Activated B cell treated with CpG ODN at 0.5 μM for 24 hours (primary cell): Measurements from ENCODE around the gene MYH3. TPM values are rescaled to one million over a fixed set of nuclear protein-coding genes. Genes with fewer than 3 reads are reported as not detected.
"Not testable (repeated sequence)": the region's sequence is repeated elsewhere in the genome, so short reads cannot be mapped to it uniquely, and the experiment has no call there.

Source experiments
- ATAC-seq: fragments of 200-7000 bp; cut with Tn5 transposase; one replicate; pipeline ENCODE4 v1.10.0; 2021; ENCODE audit warnings: low read depth, mild to moderate bottlenecking, moderate library complexity
- CTCF ChIA-PET: fragments of 350-600 bp; sonication (Branson Sonifier 250); formaldehyde crosslinking; loops from one replicate; lab custom pipeline; 2021; ENCODE audit warnings: antibody characterized with exemption; lab: Charles Lee
- POLR2A ChIA-PET: fragments of 350-600 bp; sonication (Branson Sonifier 250); formaldehyde crosslinking; loops from one replicate; lab custom pipeline; 2021; ENCODE audit warnings: antibody characterized with exemption; lab: Charles Lee
- DNase-seq: peaks from one replicate; pipeline ENCODE4 v3.0.0; 2022
- H3K27ac Mint-ChIP-seq: one replicate; pipeline ENCODE4 v1.8.0; 2020; ENCODE audit warnings: mixed read lengths
- H3K27me3 Mint-ChIP-seq: one replicate; pipeline ENCODE4 v1.8.0; 2021; ENCODE audit warnings: mixed read lengths
- H3K36me3 Mint-ChIP-seq: one replicate; pipeline ENCODE4 v1.8.0; 2021; ENCODE audit warnings: low read depth, mixed read lengths
- H3K4me1 Mint-ChIP-seq: one replicate; pipeline ENCODE4 v1.8.0; 2021; ENCODE audit warnings: mixed read lengths
- H3K4me3 Mint-ChIP-seq: one replicate; pipeline ENCODE4 v1.8.0; 2020; ENCODE audit warnings: mild to moderate bottlenecking, mixed read lengths
- H3K9me3 Mint-ChIP-seq: one replicate; pipeline ENCODE4 v1.8.0; 2020; ENCODE audit warnings: mixed read lengths
- intact Hi-C: fragments of 100-400 bp; cut with micrococcal nuclease; formaldehyde crosslinking; loops from one replicate; pipeline ENCODE4 v1.15.1; 2024
- total RNA-seq: library from RNA; stranded (reverse); gene quantifications from 2 replicates; pipeline ENCODE4 v1.2.3, GENCODE V29; 2022
- TF ChIP-seq, protein P1 (sequence below): fragments of 200-600 bp; IDR thresholded peaks from one replicate; pipeline ENCODE4 v1.8.0; 2022; ENCODE audit warnings: antibody characterized with exemption, mild to moderate bottlenecking

MYH3 gene
- total RNA-seq, 1 donor from 2014 or later: 5.9 TPM

DNA sequence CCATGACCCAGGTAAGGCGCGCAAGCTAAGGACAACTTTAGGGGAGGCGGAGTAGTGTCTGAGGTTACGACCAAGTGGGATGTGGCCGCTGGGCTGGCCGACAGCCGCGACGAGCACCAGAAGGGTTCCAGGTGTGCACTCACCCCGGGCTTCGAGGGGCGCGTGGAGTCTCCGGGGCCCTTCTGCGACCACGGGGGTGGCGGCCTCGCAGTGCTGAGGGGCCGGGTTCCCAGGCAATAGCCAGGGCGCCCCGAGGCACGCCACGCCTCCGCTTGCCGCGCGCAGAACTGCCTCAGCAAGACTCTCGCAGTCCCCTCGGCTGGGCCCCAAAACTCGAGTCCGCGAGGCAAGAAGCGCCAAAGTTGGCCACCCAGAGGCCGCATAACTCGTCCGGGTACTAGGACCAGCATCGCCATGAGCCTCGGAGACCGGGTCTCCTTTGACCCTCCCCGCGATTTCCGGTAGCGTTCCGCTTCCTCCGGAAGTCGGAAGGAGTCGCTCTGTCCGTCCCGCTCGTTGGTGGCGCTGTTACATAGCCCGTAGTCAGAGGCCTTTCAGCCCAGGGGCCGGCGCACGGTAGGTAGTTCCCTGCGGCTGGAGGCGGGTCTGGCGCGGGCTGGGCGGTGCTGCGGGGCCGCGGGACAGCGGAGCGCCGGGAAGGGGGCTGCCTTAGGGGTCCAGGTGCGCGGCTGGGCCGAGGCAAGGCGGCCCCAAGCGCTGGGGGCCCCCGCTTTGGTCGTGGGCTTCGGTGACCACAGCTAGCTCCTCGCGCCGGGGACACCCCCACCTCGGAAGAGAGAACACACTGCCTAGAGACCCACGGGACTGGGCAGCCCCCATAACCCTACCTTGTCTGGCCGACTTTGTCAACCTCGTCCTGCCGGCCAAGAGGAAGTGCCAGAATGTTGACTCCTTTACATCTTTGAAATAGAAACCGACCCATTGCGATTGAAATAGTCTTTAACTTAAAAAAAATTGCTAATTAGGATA lies 40.3 kb upstream of the MYH3 start, which contains the start of the genes ADPRM and SCO1:
ADPRM (plus strand) TSS at position 503 of the 990 bp plus-strand sequence. CDS start 7,333 bp downstream, outside the sequence.
SCO1 (minus strand) TSS at position 442 of the 990 bp plus-strand sequence; CDS start at position 416, 26 bp downstream.
- ChIA-PET POLR2A (interaction anchor here (0.5 to 0.6 kb wide), 5 partner anchors 11 to 655 kb away, joined by 3 to 8 read pairs (median 4); partner anchors contain the start of gene TMEM220), CTCF (no interaction called here)
- DNase-seq: peak; percentile 85
- H3K4me3 Mint-ChIP-seq: peak within 1 kb of the TSS; percentile 92
- TF ChIP-seq, protein P1, sequence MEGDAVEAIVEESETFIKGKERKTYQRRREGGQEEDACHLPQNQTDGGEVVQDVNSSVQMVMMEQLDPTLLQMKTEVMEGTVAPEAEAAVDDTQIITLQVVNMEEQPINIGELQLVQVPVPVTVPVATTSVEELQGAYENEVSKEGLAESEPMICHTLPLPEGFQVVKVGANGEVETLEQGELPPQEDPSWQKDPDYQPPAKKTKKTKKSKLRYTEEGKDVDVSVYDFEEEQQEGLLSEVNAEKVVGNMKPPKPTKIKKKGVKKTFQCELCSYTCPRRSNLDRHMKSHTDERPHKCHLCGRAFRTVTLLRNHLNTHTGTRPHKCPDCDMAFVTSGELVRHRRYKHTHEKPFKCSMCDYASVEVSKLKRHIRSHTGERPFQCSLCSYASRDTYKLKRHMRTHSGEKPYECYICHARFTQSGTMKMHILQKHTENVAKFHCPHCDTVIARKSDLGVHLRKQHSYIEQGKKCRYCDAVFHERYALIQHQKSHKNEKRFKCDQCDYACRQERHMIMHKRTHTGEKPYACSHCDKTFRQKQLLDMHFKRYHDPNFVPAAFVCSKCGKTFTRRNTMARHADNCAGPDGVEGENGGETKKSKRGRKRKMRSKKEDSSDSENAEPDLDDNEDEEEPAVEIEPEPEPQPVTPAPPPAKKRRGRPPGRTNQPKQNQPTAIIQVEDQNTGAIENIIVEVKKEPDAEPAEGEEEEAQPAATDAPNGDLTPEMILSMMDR: no peak
- no peaks in the 10 kb centered on the region for H3K9me3 Mint-ChIP-seq
- peaks cover 51% of the 10 kb centered on the region for H3K4me1 Mint-ChIP-seq
- peak; percentile 97 for ATAC-seq
- no peaks in the 10 kb centered on the region for H3K27me3 Mint-ChIP-seq
- peak within 1 kb of the TSS; percentile 92 for H3K27ac Mint-ChIP-seq
- H3K36me3 Mint-ChIP-seq: peaks cover 38% of the 10 kb centered on the region
- intact Hi-C loops: loop anchor here (1.0 to 5.0 kb wide), 4 partner anchors 32 to 1300 kb away; partner anchors contain the start of gene ZNF18

DNA sequence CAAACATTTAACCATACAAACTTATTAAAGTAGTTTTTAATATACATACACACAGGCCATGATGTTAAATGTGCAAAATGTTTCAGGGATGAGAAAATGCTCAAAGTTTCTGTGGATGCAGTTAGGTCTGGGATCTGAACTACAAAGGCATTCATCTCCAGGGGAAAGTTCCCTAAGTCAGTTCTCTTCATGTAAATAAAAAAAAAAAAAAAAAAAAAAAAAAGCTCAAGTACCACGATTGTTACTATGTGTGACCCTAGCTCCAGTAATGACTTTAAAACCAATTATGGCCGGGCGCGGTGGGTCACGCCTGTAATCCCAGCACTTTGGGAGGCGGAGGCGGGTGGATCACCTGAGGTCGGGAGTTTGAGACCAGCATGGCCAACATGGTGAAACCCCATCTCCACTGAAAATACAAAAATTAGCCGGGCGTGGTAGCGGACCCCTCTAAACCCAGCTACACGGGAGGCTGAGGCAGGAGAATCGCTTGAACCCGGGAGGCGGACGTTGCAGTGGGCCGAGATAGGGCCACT lies 38.8 kb upstream of the MYH3 start:
- intact Hi-C loops: loop anchor here (5.0 kb wide), 1 partner anchor 64 kb away; no protein-coding TSS in a partner anchor
- not testable (repeated sequence) for H3K9me3 Mint-ChIP-seq, H3K27me3 Mint-ChIP-seq, DNase-seq, ATAC-seq, H3K27ac Mint-ChIP-seq
- Mint-ChIP-seq H3K4me3 (peak overlapping the region; percentile 92), H3K4me1 (peaks cover 41% of the 10 kb centered on the region), H3K36me3 (peaks cover 49% of the 10 kb centered on the region)
- ChIA-PET POLR2A (interaction anchor here (1.0 kb wide), 1 partner anchor 1301 kb away, joined by 3 read pairs; the partner anchor contains the start of gene ZNF18), CTCF (interaction anchor here (1.2 to 1.7 kb wide), 2 partner anchors 12 to 49 kb away, joined by 3 to 6 read pairs; no protein-coding TSS in a partner anchor)

DNA sequence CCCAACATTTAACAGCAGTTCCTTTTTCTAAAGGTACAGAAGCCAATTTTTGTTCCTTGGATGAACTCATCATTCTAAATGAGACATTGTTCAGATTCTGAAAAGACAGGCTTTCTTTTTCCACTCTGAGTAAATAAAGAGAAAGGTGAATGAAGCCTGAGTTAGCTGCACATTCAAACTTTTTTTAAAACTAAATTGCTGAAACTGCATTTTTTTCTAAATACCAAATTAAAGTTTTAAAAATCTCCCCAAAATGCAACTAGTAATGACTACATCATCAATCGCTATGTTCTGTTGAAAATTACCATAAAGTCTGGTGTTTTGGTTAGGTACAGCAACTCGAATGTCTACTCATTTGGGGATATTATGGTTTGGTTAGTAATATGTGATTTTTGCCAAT lies 30.4 kb upstream of the MYH3 start:
- H3K27ac Mint-ChIP-seq: no peak overlapping the region
- H3K4me3 Mint-ChIP-seq: no peak overlapping the region
- peaks cover 14% of the 10 kb centered on the region for H3K4me1 Mint-ChIP-seq
- ChIA-PET CTCF (no interaction called here), POLR2A (no interaction called here)
- H3K36me3 Mint-ChIP-seq: peaks cover 84% of the 10 kb centered on the region
- ATAC-seq: no peak
- no peaks in the 10 kb centered on the region for H3K27me3 Mint-ChIP-seq
- H3K9me3 Mint-ChIP-seq: no peaks in the 10 kb centered on the region
- DNase-seq: no peak
- intact Hi-C loops: no loop called here
- TF ChIP-seq, protein P1: no peak

DNA sequence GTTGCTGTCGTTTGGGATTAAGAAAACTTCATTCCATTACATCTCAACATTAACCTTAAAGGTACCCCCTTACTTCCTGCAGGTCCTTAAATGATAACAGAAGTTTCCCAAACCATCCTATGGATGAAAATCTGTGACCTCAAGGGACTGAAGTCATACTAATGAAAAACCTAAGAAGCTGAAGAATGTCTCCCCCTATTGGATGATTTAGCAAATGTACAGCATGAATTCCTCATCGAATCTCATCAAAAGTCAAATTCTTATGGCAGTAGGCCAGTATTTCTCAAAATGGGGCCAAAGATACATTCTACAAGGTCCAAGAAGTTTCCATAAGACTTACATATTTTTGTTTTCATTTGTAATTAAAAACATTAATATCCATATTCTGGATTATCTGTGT lies 26.7 kb upstream of the MYH3 start:
- no peak overlapping the region for H3K27ac Mint-ChIP-seq
- no peak for DNase-seq

More for the DNA sequence above, 26.7 kb upstream of the MYH3 start:
- Mint-ChIP-seq H3K9me3 (no peaks in the 10 kb centered on the region), H3K4me1 (no peaks in the 10 kb centered on the region), H3K4me3 (no peak overlapping the region), H3K27me3 (no peaks in the 10 kb centered on the region), H3K36me3 (peaks cover 83% of the 10 kb centered on the region)
- CTCF ChIA-PET: interaction anchor here (0.7 to 2.5 kb wide), 5 partner anchors 9 to 67 kb away, joined by 3 to 8 read pairs (median 3); no protein-coding TSS in a partner anchor
- POLR2A ChIA-PET: interaction anchor here (0.6 kb wide), 1 partner anchor 40 kb away, joined by 4 read pairs; no protein-coding TSS in a partner anchor
- TF ChIP-seq, protein P1: no peak
- intact Hi-C loops: no loop called here
- ATAC-seq: no peak
